Measurements from ENCODE around the gene SDK1.

The SDK1 gene

GRCh38 chr7:3367261-3367660 lies 66.2 kb downstream of the SDK1 start:
- Histone ChIP-seq H3K4me3 (ENCODE audit: low read length in 2 of 2) (no peak overlapping the region), H2BK120ac (ENCODE audit: low read depth, low read length) (no peak overlapping the region), H3K4ac (ENCODE audit: low read length) (no peak overlapping the region), H3K9ac (ENCODE audit: low read depth, low read length, poor library complexity) (no peak overlapping the region), H3K27ac (replicated peaks; ENCODE audit: low read length) (no peak overlapping the region), H3K14ac (ENCODE audit: low read length) (no peak overlapping the region), H4K91ac (ENCODE audit: low read depth, low read length, poor library complexity) (no peak overlapping the region), H3K79me1 (ENCODE audit: low read depth, low read length) (no peaks in the 10 kb centered on the region), H2BK5ac (ENCODE audit: low read length) (no peak overlapping the region), H3K23ac (ENCODE audit: low read depth, low read length, poor library complexity) (no peak overlapping the region), H3K27me3 (ENCODE audit: control insufficient read depth in 3 of 3, insufficient read depth in 3 of 3, low read depth in 1 of 3, low read length in 3 of 3) (no peaks in the 10 kb centered on the region), H2AK5ac (ENCODE audit: low read depth, low read length) (no peak overlapping the region), H4K8ac (ENCODE audit: low read depth, low read length) (no peak overlapping the region), H3K36me3 (replicated peaks in 1 of 2; ENCODE audit: control insufficient read depth in 2 of 2, insufficient read depth in 2 of 2, low read length in 2 of 2) (no peaks in the 10 kb centered on the region), H2AFZ (ENCODE audit: low read length) (no peak overlapping the region), H3K4me2 (ENCODE audit: insufficient read depth, low read length, poor library complexity, severe bottlenecking) (no peak overlapping the region), H3K18ac (ENCODE audit: low read length) (no peak overlapping the region), H2BK15ac (ENCODE audit: low read length) (no peak overlapping the region), H3K9me3 (replicated peaks in 1 of 2; ENCODE audit: control insufficient read depth in 2 of 2, insufficient read depth in 1 of 2, low read depth in 1 of 2, low read length in 2 of 2) (no peaks in the 10 kb centered on the region), H3K4me1 (ENCODE audit: control insufficient read depth in 2 of 2, insufficient read depth in 1 of 2, low read depth in 1 of 2, low read length in 2 of 2) (no peaks in the 10 kb centered on the region), H2BK12ac (ENCODE audit: low read length) (no peak overlapping the region)
- DNase-seq (ENCODE audit: low spot score) = no peak
- WGBS, 2 donors (ENCODE audit: extremely low coverage in 2 of 2, insufficient read length in 2 of 2, insufficient replicate concordance in 1 of 2) = no CpG with 5 or more reads among the region's 1 CpG

DNA sequence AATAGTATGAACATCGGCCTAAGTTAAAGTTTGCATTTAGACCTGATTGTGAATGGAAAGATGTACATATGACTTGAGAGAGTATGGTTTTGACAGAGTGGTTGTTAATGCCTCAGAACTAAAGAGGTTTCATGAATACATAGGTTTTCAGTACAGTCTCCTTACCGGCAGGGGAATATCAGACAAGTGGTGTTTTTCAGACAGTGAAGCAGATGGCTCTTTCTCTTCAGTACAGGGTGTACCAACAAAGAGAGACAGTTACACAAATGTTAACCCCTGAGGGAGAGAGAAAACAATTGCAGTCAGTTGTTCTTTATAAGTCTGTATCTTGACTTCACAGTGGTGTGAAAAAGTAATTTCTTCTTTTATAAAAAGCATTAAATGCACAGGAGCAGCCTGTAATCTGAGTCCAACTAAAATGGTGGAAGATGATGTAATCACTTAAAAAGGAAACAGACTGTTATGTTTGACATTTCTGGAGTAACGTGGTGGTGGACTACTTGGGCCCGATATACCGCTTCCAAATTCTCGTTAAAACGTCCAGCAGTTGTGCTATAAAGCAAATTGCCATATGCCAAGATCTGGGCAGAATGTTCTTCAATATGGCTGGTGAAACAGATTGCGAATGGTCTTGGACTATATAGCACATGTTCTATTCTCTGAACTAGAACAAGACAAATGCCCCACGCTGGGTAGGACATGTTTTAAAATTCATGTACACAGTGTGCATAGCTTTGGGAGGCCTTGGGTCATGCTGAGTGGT lies 69.2 kb downstream of the SDK1 start:
- no peak overlapping the region for H4K8ac ChIP-seq (ENCODE audit: low read depth, low read length)
- peak overlapping the region; percentile 12 for H2AFZ ChIP-seq (ENCODE audit: low read length)
- H3K9me3 ChIP-seq (replicated peaks in 1 of 2; ENCODE audit: control insufficient read depth in 2 of 2, insufficient read depth in 1 of 2, low read depth in 1 of 2, low read length in 2 of 2) = no peaks in the 10 kb centered on the region
- H3K4me3 ChIP-seq (ENCODE audit: low read length in 2 of 2) = no peak overlapping the region
- H2BK5ac ChIP-seq (ENCODE audit: low read length) = no peak overlapping the region
- no peak overlapping the region for H4K91ac ChIP-seq (ENCODE audit: low read depth, low read length, poor library complexity)
- no peak overlapping the region for H3K9ac ChIP-seq (ENCODE audit: low read depth, low read length, poor library complexity)
- H3K36me3 ChIP-seq (replicated peaks in 1 of 2; ENCODE audit: control insufficient read depth in 2 of 2, insufficient read depth in 2 of 2, low read length in 2 of 2) = no peaks in the 10 kb centered on the region
- no peaks in the 10 kb centered on the region for H3K79me1 ChIP-seq (ENCODE audit: low read depth, low read length)
- H3K4ac ChIP-seq (ENCODE audit: low read length) = no peak overlapping the region
- no peaks in the 10 kb centered on the region for H3K27me3 ChIP-seq (ENCODE audit: control insufficient read depth in 3 of 3, insufficient read depth in 3 of 3, low read depth in 1 of 3, low read length in 3 of 3)
- WGBS, 2 donors (ENCODE audit: extremely low coverage in 2 of 2, insufficient read length in 2 of 2, insufficient replicate concordance in 1 of 2) = no CpG with 5 or more reads among the region's 9 CpGs
- H2BK120ac ChIP-seq (ENCODE audit: low read depth, low read length) = no peak overlapping the region
- no peaks in the 10 kb centered on the region for H3K4me1 ChIP-seq (ENCODE audit: control insufficient read depth in 2 of 2, insufficient read depth in 1 of 2, low read depth in 1 of 2, low read length in 2 of 2)
- H3K4me2 ChIP-seq (ENCODE audit: insufficient read depth, low read length, poor library complexity, severe bottlenecking) = no peak overlapping the region
- DNase-seq (ENCODE audit: low spot score) = no peak
- no peak overlapping the region for H2AK5ac ChIP-seq (ENCODE audit: low read depth, low read length)
- H3K18ac ChIP-seq (ENCODE audit: low read length) = no peak overlapping the region
- H3K27ac ChIP-seq (replicated peaks; ENCODE audit: low read length) = no peak overlapping the region
- no peak overlapping the region for H2BK15ac ChIP-seq (ENCODE audit: low read length)
- H2BK12ac ChIP-seq (ENCODE audit: low read length) = no peak overlapping the region
- no peak overlapping the region for H3K23ac ChIP-seq (ENCODE audit: low read depth, low read length, poor library complexity)
- no peak overlapping the region for H3K14ac ChIP-seq (ENCODE audit: low read length)

DNA sequence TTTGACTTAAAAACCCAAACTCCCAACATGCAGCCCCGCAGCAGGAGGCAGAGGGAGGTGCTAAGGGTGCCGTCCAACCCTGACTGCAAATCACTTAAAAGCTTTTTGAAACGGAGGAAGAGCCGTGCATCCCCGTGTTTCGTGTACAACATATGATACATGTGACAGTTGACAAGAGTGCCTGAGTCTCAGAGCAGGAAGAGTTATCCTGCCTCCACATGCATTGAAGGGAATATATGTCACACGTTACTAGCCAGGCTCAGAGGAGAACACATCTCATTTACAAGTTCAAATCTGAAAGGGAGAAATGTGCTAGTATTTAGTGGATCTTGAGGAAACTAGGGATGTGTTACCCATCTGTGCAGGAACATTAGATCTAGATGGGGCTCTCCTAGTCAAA lies 69.9 kb downstream of the SDK1 start:
- Histone ChIP-seq H3K23ac (ENCODE audit: low read depth, low read length, poor library complexity) (no peak overlapping the region), H3K27me3 (ENCODE audit: control insufficient read depth in 3 of 3, insufficient read depth in 3 of 3, low read depth in 1 of 3, low read length in 3 of 3) (no peaks in the 10 kb centered on the region), H3K79me1 (ENCODE audit: low read depth, low read length) (no peaks in the 10 kb centered on the region), H3K4me3 (ENCODE audit: low read length in 2 of 2) (no peak overlapping the region), H3K14ac (ENCODE audit: low read length) (no peak overlapping the region), H2BK5ac (ENCODE audit: low read length) (no peak overlapping the region), H4K91ac (ENCODE audit: low read depth, low read length, poor library complexity) (no peak overlapping the region), H3K4me2 (ENCODE audit: insufficient read depth, low read length, poor library complexity, severe bottlenecking) (no peak overlapping the region), H2AK5ac (ENCODE audit: low read depth, low read length) (no peak overlapping the region), H3K4me1 (ENCODE audit: control insufficient read depth in 2 of 2, insufficient read depth in 1 of 2, low read depth in 1 of 2, low read length in 2 of 2) (no peaks in the 10 kb centered on the region), H2BK120ac (ENCODE audit: low read depth, low read length) (no peak overlapping the region), H2AFZ (ENCODE audit: low read length) (no peak overlapping the region), H3K4ac (ENCODE audit: low read length) (no peak overlapping the region), H3K9ac (ENCODE audit: low read depth, low read length, poor library complexity) (no peak overlapping the region), H3K18ac (ENCODE audit: low read length) (no peak overlapping the region), H3K27ac (replicated peaks; ENCODE audit: low read length) (no peak overlapping the region), H2BK15ac (ENCODE audit: low read length) (no peak overlapping the region), H3K9me3 (replicated peaks in 1 of 2; ENCODE audit: control insufficient read depth in 2 of 2, insufficient read depth in 1 of 2, low read depth in 1 of 2, low read length in 2 of 2) (no peaks in the 10 kb centered on the region), H3K36me3 (replicated peaks in 1 of 2; ENCODE audit: control insufficient read depth in 2 of 2, insufficient read depth in 2 of 2, low read length in 2 of 2) (no peaks in the 10 kb centered on the region), H2BK12ac (ENCODE audit: low read length) (no peak overlapping the region), H4K8ac (ENCODE audit: low read depth, low read length) (no peak overlapping the region)
- DNase-seq (ENCODE audit: low spot score) = no peak
- WGBS, 2 donors (ENCODE audit: extremely low coverage in 2 of 2, insufficient read length in 2 of 2, insufficient replicate concordance in 1 of 2) = no CpG with 5 or more reads among the region's 7 CpGs

- no peak overlapping the region for H2BK5ac ChIP-seq (ENCODE audit: low read length)
- no peak for DNase-seq (ENCODE audit: low spot score)
- H4K8ac ChIP-seq (ENCODE audit: low read depth, low read length) = no peak overlapping the region
- no peak overlapping the region for H3K18ac ChIP-seq (ENCODE audit: low read length)
- H3K4me3 ChIP-seq (ENCODE audit: low read length in 2 of 2) = no peak overlapping the region
- H3K79me1 ChIP-seq (ENCODE audit: low read depth, low read length) = no peaks in the 10 kb centered on the region
- no peaks in the 10 kb centered on the region for H3K9me3 ChIP-seq (replicated peaks in 1 of 2; ENCODE audit: control insufficient read depth in 2 of 2, insufficient read depth in 1 of 2, low read depth in 1 of 2, low read length in 2 of 2)
- H3K23ac ChIP-seq (ENCODE audit: low read depth, low read length, poor library complexity) = no peak overlapping the region
- H3K14ac ChIP-seq (ENCODE audit: low read length) = no peak overlapping the region
- no peak overlapping the region for H2BK15ac ChIP-seq (ENCODE audit: low read length)
- no peaks in the 10 kb centered on the region for H3K36me3 ChIP-seq (replicated peaks in 1 of 2; ENCODE audit: control insufficient read depth in 2 of 2, insufficient read depth in 2 of 2, low read length in 2 of 2)
- no CpG with 5 or more reads among the region's 4 CpGs for WGBS, 2 donors (ENCODE audit: extremely low coverage in 2 of 2, insufficient read length in 2 of 2, insufficient replicate concordance in 1 of 2)
- H3K9ac ChIP-seq (ENCODE audit: low read depth, low read length, poor library complexity) = no peak overlapping the region
- H2AK5ac ChIP-seq (ENCODE audit: low read depth, low read length) = no peak overlapping the region
- no peak overlapping the region for H2AFZ ChIP-seq (ENCODE audit: low read length)
- no peaks in the 10 kb centered on the region for H3K27me3 ChIP-seq (ENCODE audit: control insufficient read depth in 3 of 3, insufficient read depth in 3 of 3, low read depth in 1 of 3, low read length in 3 of 3)
- no peak overlapping the region for H3K4me2 ChIP-seq (ENCODE audit: insufficient read depth, low read length, poor library complexity, severe bottlenecking)
- no peak overlapping the region for H3K27ac ChIP-seq (replicated peaks; ENCODE audit: low read length)
- H2BK12ac ChIP-seq (ENCODE audit: low read length) = no peak overlapping the region
- no peak overlapping the region for H2BK120ac ChIP-seq (ENCODE audit: low read depth, low read length)
- no peaks in the 10 kb centered on the region for H3K4me1 ChIP-seq (ENCODE audit: control insufficient read depth in 2 of 2, insufficient read depth in 1 of 2, low read depth in 1 of 2, low read length in 2 of 2)
- H3K4ac ChIP-seq (ENCODE audit: low read length) = no peak overlapping the region
- H4K91ac ChIP-seq (ENCODE audit: low read depth, low read length, poor library complexity) = no peak overlapping the region
Observed at GRCh38 chr7:3371601-3372000, 70.5 kb downstream of the SDK1 start.
